ENCODE data around the gene STEAP4.

- TF ChIP-seq EZH2 (IDR thresholded peaks at IDR 0.05) (no peak), POLR2AphosphoS5 (IDR thresholded peaks at IDR 0.05; ENCODE audit: borderline replicate concordance, low read depth, low read length) (no peak), FOXP2 (optimal IDR thresholded peaks at IDR 0.05; ENCODE audit: control extremely low read depth, extremely low read length, insufficient read depth) (no peak)
These were observed 16.2 kb downstream of the STEAP4 start for GRCh38 chr7:88290491-88290890.

Data from SK-N-MC (cell line).